GM21423 (cell line): ENCODE data around the gene MYBPC2.

Source experiments
- ATAC-seq: cut with Tn5 transposase; IDR thresholded peaks from one replicate; pipeline ENCODE4 v1.9.1; 2021; ENCODE audit warnings: mild to moderate bottlenecking, moderate library complexity; ENCODE audit not compliant: unreplicated experiment

Gene MYBPC2

DNA sequence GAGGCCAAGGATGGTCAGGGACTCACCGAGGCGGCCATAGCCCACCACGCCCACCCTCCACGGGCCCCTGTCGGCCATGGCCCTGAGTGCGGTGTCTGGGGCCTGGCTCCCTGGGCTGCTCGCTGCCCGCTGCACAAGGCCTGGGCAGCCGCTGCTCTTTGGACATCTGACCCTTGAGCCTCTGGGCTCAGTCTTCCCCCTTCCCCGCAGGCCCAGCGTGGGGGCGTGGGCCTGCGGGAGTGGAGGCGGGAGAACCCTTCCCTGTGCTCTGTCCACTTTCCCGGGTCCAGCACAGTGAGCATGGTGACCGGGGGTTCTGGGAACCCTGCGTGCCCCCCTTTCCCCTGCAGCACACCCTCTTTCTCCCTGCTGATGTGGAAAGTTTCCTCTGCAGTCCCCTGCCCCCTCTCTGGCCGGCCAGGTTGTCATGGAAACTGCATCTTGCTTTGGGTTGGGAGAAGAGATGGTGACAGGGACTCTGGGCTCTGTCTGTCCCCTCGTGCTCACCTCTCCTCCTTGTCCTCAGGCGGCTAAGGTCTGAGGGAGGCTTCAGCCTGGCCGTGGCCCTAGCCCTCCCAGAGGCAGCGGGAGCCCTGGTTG is 81.2 kb downstream of the MYBPC2 start, which contains the start of gene ASPDH:
TSS of gene ASPDH (minus strand) at position 168 of the 600 bp plus-strand sequence. CDS start at position 78, 90 bp downstream.
- ATAC-seq: no peak

DNA sequence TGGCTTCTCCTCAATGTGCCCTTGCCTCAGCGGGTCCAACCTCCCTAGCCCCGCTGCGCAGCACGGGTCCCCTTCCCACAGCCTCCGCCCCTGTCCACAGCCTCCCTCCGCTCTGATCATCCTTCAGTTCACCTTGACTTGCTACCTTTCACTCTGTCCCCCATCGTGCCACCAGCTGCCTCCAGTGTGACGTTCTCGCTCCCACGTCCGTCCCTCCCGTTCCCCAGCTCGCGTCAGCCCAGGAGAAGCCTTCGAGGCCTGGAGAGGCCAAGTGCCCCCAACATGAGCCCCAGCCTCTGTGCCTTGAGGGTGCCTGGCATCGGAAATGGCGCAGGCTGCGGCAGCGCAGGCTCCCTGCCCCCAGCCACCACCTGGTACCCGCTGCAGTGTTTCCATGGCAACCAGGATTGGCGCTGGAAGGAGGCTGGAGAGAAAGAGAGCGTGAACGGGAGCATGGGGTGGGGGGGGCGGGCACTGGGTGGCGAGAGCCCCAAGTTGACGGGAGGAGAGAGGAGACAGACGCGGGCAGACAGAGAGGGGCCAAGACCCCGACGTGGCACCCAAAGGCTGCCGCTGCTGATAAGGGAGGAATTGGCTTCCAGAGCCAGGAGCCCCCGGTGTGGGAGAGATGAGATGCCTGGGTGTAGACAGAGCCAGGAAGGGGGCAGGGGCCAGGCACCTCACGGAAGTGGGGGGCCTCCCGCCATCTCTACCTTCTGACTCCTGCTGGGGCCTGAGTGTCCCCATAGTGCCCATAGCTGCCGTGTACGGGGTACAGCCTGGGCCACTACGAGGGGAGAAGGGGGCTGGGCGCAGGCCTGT is 81.9 kb downstream of the MYBPC2 start:
- no peak for ATAC-seq

DNA sequence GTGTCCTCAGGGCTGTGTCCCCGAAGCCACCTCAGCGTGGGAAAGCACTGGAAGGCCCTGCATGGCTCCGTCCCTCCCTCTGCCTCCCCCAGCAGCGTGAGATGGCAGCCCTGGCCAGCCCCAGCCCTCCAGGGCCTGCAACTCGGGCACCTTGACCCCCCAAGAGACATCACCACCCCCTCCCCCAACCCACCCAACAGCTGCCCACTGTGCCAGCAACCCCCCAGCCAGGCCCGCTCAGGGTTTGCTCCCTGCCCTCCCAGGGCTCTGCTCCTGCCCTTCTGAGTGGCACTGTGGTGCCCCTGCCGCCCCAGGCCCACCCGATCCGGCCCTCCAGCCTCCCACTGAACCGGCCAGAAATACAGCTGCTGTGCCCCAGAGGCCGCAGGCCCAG is 82.5 kb downstream of the MYBPC2 start:
- ATAC-seq: no peak
